Jurkat, Clone E6-1 (cell line): ENCODE results near the gene VPS8.
"Not testable (repeated sequence)": the region's sequence is repeated elsewhere in the genome, so short reads cannot be mapped to it uniquely, and the experiment has no call there.

ENCODE experiments used
- DNase-seq: peaks from one replicate; pipeline ENCODE4 v3.0.0-alpha.2; 2011; ENCODE audit warnings: low read depth, low spot score
- H3K4me3 ChIP-seq: 2 replicates; pipeline ENCODE4 v1.5.1; 2011; ENCODE audit warnings: mild to moderate bottlenecking, low read length, control low read depth, moderate library complexity

The VPS8 gene

GRCh38 chr3:184899953-184900595 is 88.1 kb downstream of the VPS8 start:
- no peak for DNase-seq
- no peak overlapping the region for H3K4me3 ChIP-seq

DNA sequence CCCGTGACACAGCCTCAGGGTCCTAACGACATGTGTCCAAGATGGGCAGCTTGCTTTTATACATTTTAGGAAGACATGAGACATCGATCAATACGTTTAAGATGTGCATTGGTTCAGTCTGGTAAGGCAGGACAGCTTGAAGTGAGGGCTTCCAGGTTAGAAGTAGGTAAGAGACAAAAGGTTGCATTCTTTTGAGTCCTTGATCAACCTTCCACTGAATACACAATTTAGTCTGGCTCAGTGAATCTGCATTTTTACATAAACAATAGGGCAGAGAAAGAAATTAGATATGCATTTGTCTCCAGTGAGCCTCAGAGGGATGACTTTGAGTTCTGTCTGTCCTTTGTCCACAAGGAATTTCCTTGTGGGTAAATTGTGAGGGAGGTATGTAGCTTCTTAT is 95.1 kb downstream of the VPS8 start:
- not testable (repeated sequence) for H3K4me3 ChIP-seq, DNase-seq

GRCh38 chr3:184907681-184908649 is 96.0 kb downstream of the VPS8 start:
- no peak overlapping the region for H3K4me3 ChIP-seq
- DNase-seq, result no peak

DNA sequence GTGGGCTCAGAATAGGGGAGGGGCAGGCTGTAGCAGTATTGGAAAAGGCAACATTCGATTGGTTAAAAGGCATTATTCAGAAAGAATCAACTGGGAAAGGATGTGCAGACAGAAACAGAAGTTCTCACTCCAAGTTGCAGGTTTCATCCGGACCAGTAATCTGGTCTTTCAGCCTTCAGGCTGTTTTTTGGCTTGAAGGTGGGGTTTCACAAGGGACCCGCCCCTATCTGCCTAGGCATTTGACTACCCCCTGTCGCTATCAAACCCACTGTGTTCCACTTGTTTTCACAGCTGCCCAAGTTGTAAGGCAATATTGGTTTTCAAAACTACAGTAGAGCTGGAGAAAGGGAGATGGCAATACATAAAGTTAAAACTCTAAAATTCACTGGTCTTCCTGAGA is 96.9 kb downstream of the VPS8 start:
- DNase-seq, result no peak
- no peak overlapping the region for H3K4me3 ChIP-seq

DNA sequence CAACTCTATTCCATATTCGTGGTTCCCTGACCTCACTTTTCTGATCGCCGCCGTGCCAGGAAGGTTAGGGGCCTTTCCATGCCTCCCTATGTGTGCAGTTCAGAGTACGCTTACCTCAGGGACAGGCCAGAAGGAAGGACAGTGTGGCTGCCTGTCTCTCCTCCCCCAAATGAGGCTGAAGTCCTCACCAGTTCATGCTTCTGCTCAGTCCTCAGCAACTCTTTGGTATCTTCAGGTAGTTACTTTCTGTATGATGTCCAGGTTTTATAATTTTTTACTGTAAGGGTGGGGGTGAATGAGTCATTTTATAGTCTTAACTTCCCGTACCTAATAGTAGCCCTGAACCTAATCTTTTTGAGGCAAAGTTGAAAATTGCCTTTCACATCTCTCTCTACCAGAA is 98.7 kb downstream of the VPS8 start:
- H3K4me3 ChIP-seq, result no peak overlapping the region
- no peak for DNase-seq

DNA sequence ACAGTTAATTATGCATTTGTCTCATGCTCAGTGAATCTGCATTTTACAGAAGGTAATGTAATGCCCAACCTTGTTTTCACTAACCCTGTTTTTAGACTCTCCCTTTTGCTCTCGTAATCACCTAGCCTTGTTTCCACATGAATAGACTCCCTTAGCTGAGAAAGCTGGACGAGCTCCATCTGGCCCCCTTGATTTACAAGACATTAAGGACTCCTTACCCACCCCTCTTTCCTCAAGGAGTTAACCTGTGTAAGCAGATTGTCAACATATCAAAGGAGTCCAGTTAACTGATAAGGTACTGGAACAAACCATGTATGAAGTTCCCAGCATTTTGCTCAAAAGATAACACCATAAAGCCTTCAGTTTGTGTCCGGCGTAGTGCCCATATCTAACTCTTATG is 99.6 kb downstream of the VPS8 start:
- H3K4me3 ChIP-seq, result no peak overlapping the region
- DNase-seq, result no peak

- no peak overlapping the region for H3K4me3 ChIP-seq
- no peak for DNase-seq
These were observed 100.2 kb downstream of the VPS8 start for GRCh38 chr3:184912163-184912562.

GRCh38 chr3:184914628-184915027 is 102.7 kb downstream of the VPS8 start:
- H3K4me3 ChIP-seq, result no peak overlapping the region
- DNase-seq, result no peak

- no peak for DNase-seq
These were observed 106.8 kb downstream of the VPS8 start for GRCh38 chr3:184918750-184919149.

GRCh38 chr3:184919651-184920050 is 107.7 kb downstream of the VPS8 start:
- H3K4me3 ChIP-seq, result no peak overlapping the region
- DNase-seq, result no peak

More at GRCh38 chr3:184918750-184919149, 106.8 kb downstream of the VPS8 start:
- no peak overlapping the region for H3K4me3 ChIP-seq

DNA sequence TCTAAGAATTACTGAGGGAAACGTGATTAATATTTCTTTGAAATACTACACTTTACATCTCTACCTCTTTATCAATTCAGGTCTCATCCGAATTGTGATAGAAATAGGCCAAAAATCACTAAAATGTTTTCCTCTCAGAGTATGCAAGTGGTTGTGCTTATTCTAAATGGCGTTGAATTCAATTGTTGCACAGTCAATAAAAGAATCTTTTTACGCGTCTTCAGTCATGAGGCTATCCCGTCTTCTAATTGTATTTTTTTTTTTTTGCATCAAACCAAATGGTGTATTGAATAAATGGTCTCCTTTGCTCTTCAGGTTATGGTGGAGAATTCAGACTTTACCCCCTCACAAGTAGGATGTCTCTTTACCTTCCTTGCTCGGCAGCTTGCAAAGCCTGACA is 112.6 kb downstream of the VPS8 start:
- no peak overlapping the region for H3K4me3 ChIP-seq
- no peak for DNase-seq

DNA sequence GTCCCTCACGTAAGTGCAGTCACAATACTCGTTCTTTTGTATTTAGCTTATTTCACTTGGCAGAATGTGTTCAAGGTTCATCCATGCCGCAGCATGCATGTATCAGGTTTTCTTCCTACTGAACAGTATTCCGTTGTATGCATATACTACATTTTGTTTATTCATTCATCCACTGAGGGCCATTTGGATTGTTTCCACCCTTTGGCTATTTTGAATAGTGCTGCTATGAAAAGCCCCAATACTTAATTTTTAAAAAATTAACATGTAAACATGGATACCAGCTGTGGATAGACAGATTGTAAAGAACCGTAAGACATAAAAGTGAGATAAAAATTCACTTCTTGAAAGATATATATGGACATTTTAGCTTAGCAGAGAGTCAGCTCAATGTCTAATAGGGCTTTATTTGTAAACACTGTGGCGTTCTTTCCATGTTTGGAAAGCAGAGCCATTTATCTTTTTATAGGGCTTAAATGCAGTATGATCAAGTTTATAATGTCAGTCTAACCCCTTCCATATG is 115.9 kb downstream of the VPS8 start:
- DNase-seq, result no peak
- H3K4me3 ChIP-seq, result no peak overlapping the region

- H3K4me3 ChIP-seq, result no peak overlapping the region
- DNase-seq, result no peak
These were observed 120.8 kb downstream of the VPS8 start for GRCh38 chr3:184932777-184933176.

DNA sequence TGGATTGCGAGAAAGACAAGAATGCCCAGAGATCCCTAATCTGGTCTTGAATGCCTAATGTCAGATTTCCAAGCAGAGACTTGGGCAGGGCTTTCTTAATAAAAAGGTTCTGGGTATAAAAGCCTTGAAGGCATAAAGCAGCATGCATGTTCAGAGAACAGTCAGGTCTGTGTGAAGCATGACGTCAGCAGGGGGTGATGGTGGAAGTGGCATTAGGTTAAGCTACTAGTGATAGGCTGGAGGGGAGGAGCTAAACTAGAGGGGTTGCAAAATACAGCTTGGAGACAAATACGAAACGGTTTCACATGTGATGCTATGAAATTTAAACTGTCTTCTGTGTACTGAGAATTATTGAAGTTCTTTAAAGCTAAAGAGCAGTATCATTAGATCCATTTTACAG is 125.6 kb downstream of the VPS8 start:
- no peak for DNase-seq

GRCh38 chr3:184941408-184941807 is 129.4 kb downstream of the VPS8 start:
- no peak for DNase-seq
- H3K4me3 ChIP-seq, result no peak overlapping the region

More for the DNA sequence above, 125.6 kb downstream of the VPS8 start:
- H3K4me3 ChIP-seq, result no peak overlapping the region

- no peak overlapping the region for H3K4me3 ChIP-seq
- no peak for DNase-seq
These were observed 130.8 kb downstream of the VPS8 start for GRCh38 chr3:184942735-184943134.

DNA sequence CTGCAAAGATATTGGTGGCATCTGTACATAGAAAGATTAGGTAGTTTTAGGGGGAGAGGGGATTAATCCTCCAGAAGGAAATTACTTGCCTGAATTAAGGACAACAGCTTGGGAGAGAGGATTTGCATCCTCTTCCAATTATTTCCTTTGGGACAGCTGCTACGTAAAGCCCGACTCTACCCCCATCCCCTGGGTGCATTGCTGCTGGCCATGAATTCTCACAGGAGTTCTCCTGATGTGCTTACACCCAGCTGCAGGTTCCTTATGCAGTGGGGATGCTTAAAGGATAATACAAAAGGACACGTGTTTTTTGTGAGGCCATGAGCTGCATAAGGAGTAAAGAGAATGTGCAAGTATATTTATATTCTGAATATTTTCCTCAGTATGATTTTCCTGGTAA is 132.3 kb downstream of the VPS8 start:
- no peak for DNase-seq
- no peak overlapping the region for H3K4me3 ChIP-seq

DNA sequence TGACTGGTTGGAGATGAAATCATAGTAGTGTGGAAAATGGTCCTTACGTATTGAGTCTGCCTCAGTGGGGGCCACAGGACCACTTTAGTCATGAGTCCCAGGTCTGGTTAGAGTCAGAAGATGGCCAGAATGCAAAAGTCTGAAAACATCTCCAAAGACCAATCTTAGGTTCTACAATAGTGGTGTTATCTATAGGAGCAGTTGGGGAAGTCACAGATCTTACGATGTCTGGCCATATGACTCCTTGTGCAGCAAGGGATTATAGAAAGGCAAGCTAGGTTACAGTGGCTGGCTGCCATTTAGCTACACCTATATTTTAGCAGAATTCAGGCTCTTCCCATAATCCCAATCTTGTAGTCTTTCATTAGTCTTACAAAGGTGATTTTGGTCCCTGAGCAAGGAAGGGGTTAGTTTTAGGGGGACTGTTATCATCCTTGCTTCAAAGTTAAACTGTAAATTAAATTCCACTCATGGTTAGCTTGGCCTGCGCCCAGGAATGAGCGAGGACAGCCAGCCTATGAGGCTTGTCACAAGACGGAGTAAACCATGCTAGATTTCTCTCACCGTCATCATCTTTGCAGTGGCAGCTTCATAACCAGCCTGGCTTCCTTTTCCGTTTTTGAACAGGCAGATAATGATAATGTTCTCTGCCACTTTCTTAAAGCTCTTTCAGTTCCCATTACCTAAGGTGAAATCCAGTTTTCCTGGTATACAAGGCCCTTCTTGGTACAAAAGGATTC is 134.1 kb downstream of the VPS8 start:
- DNase-seq, result no peak
- H3K4me3 ChIP-seq, result no peak overlapping the region

DNA sequence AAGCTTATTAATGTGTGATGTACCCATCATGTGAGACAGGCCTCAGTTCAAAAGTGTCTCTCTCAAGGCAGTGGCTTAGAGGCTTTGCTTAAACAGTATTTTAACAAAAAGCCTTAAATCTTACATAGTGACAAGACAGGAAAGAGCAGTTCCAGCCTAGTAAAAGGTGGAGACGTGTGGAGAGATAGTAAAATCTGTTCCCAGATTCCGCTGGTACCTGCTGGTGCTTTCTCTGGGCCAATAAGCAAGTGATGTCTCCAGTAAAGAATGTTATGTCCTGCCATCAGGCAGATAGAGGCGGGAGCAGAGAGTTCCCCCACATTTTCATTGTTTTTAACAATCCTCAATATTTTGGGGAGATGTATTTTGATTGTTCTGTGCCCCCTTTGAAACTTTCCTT is 135.0 kb downstream of the VPS8 start:
- H3K4me3 ChIP-seq, result no peak overlapping the region
- DNase-seq, result no peak
